ENCODE measurements around the gene TMTC4.

DNA sequence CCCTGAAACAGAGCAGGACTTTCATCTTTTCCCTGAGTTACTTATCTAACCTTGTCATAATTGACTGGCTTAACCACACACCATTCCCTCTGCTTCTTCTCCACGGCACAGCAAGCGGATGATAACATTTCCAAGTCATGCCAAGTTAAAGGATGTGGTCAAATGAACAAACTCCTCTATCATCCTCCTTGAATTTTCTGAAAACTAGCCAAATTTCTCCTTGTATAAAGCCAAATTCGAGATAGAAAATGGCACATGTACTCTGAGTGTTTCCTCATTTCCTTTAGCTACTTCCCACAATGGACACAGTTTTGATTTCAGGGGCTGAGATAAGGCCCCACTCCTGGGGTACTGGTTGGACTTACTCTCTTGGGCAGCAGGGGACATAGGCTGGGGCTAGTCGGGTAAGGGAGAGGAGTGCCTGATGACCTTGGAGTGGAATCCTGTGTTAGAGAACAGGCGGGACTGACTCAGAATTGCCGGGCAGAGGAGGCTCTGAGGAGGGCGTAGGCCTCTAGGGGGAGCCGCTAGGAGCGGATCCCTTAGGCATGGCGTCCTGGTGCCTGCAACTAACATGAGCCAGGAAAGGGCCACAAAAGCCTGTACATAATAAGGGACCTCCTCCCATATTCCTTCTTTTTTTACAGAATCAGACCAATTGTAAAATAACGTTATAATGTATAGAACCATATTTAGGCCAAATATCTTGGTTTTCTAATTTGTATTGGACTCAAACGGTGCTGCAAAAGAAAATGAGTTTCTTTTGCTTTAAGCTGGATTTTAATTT lies 20.3 kb upstream of the TMTC4 start:
- TF ChIP-seq, protein P1, sequence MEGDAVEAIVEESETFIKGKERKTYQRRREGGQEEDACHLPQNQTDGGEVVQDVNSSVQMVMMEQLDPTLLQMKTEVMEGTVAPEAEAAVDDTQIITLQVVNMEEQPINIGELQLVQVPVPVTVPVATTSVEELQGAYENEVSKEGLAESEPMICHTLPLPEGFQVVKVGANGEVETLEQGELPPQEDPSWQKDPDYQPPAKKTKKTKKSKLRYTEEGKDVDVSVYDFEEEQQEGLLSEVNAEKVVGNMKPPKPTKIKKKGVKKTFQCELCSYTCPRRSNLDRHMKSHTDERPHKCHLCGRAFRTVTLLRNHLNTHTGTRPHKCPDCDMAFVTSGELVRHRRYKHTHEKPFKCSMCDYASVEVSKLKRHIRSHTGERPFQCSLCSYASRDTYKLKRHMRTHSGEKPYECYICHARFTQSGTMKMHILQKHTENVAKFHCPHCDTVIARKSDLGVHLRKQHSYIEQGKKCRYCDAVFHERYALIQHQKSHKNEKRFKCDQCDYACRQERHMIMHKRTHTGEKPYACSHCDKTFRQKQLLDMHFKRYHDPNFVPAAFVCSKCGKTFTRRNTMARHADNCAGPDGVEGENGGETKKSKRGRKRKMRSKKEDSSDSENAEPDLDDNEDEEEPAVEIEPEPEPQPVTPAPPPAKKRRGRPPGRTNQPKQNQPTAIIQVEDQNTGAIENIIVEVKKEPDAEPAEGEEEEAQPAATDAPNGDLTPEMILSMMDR (IDR thresholded peaks at IDR 0.05): no peak
- TF ChIP-seq EP300 (IDR thresholded peaks at IDR 0.05) (no peak), POLR2A (IDR thresholded peaks at IDR 0.05) (no peak), POLR2AphosphoS5 (IDR thresholded peaks at IDR 0.05) (no peak)

Measured in upper lobe of left lung (tissue), 4 donors.